ENCODE results near the gene RBMS2.

RBMS2 gene

DNA sequence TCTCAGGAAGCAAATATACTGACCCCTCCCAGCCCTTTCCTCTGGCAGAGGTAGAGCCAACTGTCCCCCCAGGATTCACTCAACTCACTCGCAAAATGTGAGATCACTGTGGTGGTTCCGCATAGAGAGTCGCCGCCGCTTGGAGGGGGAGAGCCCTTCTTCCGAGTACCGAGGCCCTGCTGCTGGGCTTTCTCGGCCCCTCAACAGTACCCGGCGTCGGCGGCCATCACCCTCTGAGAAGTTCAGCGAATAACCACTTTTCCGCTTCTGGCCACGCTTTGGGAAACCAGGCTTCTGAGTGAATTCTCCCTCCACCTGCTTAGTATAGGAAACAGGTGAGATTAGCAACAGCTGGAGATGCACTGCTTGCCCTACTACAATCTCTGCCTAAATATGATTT is 77.4 kb downstream of the RBMS2 start:
- no peak for DNase-seq (ENCODE audit: low read depth)
- H3K4me3 ChIP-seq (ENCODE audit: low read length): no peak overlapping the region
- TF ChIP-seq, protein P1, sequence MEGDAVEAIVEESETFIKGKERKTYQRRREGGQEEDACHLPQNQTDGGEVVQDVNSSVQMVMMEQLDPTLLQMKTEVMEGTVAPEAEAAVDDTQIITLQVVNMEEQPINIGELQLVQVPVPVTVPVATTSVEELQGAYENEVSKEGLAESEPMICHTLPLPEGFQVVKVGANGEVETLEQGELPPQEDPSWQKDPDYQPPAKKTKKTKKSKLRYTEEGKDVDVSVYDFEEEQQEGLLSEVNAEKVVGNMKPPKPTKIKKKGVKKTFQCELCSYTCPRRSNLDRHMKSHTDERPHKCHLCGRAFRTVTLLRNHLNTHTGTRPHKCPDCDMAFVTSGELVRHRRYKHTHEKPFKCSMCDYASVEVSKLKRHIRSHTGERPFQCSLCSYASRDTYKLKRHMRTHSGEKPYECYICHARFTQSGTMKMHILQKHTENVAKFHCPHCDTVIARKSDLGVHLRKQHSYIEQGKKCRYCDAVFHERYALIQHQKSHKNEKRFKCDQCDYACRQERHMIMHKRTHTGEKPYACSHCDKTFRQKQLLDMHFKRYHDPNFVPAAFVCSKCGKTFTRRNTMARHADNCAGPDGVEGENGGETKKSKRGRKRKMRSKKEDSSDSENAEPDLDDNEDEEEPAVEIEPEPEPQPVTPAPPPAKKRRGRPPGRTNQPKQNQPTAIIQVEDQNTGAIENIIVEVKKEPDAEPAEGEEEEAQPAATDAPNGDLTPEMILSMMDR (conservative IDR thresholded peaks at IDR 0.05; ENCODE audit: low read length): no peak

DNA sequence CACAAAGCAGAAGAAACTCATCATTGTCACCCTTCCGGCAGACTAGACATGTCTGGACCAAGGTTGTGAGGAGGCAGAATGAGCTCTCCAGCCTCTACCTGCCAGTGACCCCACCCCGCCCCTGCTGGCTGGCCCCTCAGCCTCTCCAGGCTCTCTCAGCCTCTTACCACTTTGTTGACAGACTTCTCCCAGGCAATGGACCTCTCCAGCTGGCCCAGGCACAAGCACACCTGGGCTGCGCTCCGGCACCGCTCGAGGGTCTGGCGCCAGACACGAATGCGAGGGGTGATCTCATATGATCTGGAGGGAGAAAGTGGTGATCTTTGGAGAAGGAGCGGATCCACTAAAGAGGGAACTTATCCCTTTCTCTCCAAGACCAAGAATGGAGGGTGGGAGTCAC is 78.2 kb downstream of the RBMS2 start:
- TF ChIP-seq, protein P1 (conservative IDR thresholded peaks at IDR 0.05; ENCODE audit: low read length): no peak
- no peak for DNase-seq (ENCODE audit: low read depth)
- H3K4me3 ChIP-seq (ENCODE audit: low read length): no peak overlapping the region

DNA sequence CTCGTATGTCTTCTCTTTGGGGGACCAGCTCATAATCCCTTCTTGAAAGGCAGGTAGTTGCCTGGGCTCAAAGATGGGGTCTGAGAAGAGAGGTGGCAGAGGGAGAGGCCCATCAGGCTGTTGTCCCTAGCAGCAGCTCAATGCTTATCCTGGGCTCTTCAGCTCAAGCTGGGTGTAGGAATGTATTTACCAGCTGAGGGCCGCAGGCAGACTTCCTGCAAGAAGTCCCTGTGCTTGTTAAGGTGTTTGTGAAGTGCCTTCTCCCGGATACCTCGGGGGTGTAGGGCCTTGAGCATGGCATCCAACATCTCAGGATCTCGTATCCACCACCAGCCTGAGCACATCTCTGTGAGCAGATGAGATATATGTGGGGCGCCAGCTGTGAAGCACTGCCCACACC is 79.1 kb downstream of the RBMS2 start:
- H3K4me3 ChIP-seq (ENCODE audit: low read length): no peak overlapping the region
- no peak for DNase-seq (ENCODE audit: low read depth)
- TF ChIP-seq, protein P1 (conservative IDR thresholded peaks at IDR 0.05; ENCODE audit: low read length): no peak

DNA sequence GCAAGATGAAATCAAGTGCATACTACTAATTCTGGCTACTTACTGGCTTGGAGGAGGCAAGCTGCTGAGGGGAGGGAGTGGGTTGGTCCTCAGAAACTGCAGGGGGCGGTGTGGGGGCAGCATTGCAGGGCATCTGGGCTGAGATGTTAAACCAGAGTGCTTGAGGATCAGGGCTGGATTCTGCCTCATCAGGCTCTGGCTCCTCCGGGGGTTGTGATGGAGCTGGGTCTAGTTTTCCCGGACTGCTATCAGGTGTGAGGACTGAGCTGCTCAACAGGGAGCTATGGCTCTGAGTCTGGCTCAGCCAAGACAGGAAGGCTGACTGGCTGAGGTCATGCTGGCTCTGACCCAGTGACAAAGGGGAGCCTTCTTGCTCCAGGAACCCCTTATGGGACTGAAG is 79.9 kb downstream of the RBMS2 start:
- H3K4me3 ChIP-seq (ENCODE audit: low read length): no peak overlapping the region
- DNase-seq (ENCODE audit: low read depth): no peak
- TF ChIP-seq, protein P1 (conservative IDR thresholded peaks at IDR 0.05; ENCODE audit: low read length): 0 out of 2 replicates have a peak, but pooled peaks have one; percentile 14

DNA sequence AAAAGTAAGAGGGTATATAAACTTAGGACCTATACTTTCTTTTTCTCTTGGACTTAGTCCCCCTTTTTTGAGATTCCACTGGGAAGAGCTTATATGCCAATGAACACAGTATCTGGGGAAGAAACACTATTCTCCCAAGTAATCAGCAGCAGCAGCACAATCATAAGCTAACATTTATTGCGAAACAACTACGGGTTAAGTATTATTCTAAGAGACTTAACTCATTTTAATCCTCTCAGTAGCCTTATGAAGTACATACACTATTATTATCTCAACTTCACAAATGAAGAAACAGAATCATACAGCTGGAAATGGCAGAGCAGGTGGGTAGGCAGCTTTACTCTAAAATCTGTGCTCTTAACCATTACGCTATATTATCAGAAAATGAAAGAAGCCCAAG is 80.6 kb downstream of the RBMS2 start:
- no peak overlapping the region for H3K4me3 ChIP-seq (ENCODE audit: low read length)
- DNase-seq (ENCODE audit: low read depth): no peak
- TF ChIP-seq, protein P1 (conservative IDR thresholded peaks at IDR 0.05; ENCODE audit: low read length): no peak

DNA sequence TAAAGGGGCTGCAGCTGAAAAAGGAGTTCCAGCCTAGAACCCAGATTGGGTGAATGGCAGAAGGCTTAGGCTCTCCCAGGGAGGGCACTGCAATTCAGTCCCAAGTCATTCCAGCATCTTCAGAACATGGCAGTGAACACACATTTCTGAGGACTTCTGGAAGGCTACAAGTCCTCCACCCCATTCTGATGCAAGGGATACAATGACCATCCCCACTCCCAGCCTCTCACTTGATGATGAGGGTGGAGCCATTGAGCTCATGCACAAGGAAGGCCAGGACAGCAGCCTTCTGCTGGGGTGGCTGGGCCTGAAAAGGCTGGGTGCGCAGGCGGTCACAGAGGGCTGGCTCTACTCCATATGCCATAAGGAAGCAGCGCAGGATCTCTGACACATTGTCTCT is 82.7 kb downstream of the RBMS2 start:
- no peak for DNase-seq (ENCODE audit: low read depth)

DNA sequence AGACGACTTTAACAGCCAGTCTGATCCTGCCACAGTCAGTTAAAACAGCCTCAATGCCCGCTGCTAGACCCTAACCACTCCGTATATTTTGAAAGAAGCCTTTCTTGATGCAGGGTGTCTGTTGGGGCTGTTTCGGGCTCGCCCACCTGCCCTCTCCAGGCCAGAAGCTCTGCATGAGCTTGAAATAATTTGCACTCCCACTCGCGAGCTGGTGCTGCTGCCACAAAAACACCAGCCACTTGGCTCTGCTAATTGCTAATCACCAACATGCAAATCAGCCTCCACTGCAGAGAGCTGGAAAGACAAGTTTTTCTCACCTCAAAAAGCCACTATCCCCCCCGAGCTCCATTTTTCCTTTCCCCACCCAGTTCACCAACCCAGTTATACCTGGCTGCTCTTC is 93.0 kb downstream of the RBMS2 start:
- DNase-seq (ENCODE audit: low read depth): no peak
- TF ChIP-seq, protein P1 (conservative IDR thresholded peaks at IDR 0.05; ENCODE audit: low read length): no peak
- no peak overlapping the region for H3K4me3 ChIP-seq (ENCODE audit: low read length)

More for the DNA sequence above, 82.7 kb downstream of the RBMS2 start:
- H3K4me3 ChIP-seq (ENCODE audit: low read length): no peak overlapping the region
- TF ChIP-seq, protein P1 (conservative IDR thresholded peaks at IDR 0.05; ENCODE audit: low read length): no peak

All from AG10803 (cell line).